Measurements from ENCODE around the gene ERG. TPM values are rescaled to one million over a fixed set of nuclear protein-coding genes. Genes with fewer than 3 reads are reported as not detected.

Gene ERG
- total and polyA plus RNA-seq, 2 of the 13 experiments (the other 11 are each of a cell fraction or from before 2014, with no cell fraction given), result not detected

DNA sequence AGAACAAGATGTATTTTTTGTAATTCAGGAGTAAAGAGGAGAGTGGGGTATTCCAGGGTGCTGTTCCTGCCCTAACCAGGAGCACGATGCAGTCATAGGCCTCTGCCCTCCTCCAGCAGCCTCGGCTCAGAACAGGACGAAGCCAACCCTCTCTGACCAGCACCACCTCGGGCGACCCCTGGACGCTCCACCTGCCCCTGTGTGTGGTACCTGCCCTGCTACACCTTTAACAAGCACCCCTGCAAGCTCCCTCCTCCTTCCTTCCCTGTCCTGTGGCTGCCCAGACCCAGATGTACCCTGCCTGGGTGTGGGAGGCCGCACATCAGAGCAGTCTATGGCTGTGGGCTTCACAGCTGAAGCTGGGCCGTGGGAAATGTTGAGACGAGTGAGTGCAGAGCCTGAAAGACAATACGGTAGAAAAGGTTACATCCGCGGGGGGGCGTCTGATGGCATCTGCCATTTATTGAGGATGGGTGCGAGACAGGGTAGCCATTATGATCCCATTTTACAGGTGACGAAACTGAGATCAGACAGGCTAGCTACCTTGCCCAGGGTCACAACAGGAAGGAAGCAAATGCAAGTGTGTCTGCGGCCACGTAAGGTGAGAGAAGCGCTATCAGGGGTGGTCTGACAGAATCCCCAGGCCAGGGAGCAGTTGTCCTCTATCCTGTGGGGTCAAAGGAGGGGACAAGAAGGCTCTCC lies 4.6 kb downstream of the ERG start:
- DNase-seq (ENCODE audit: low spot score) (no peak), FAIRE-seq (no peak), ATAC-seq (no peak)
- Histone ChIP-seq H4K20me1 (ENCODE audit: insufficient read depth, low read length) (no peaks in the 10 kb centered on the region), H3K4me2 (ENCODE audit: low read depth, low read length) (no peak overlapping the region), H3K9me3 (ENCODE audit: low read length) (no peaks in the 10 kb centered on the region), H3K27me3 (ENCODE audit: control insufficient read depth in 1 of 2, insufficient read depth in 2 of 2, low read length in 2 of 2) (peaks cover 1 to 9% of the 10 kb centered on the region in 2 experiments; a peak in 2 of 5 replicates), H3K9ac (ENCODE audit: insufficient read depth, low read depth, low read length) (no peak overlapping the region), H3K4me3 (replicated peaks in 1 of 3; ENCODE audit: insufficient read depth in 1 of 3, low read depth in 2 of 3, low read length in 3 of 3) (no peak overlapping the region), H3K4me1 (ENCODE audit: insufficient read depth, low read length) (0 out of 2 replicates have a peak, but pooled peaks cover 9% of the 10 kb centered on the region), H3K79me2 (ENCODE audit: insufficient read depth, low read length) (no peaks in the 10 kb centered on the region), H3K36me3 (replicated peaks in 1 of 2; ENCODE audit: control insufficient read depth in 1 of 2, insufficient read depth in 2 of 2, low read length in 2 of 2) (no peaks in the 10 kb centered on the region), H3K27ac (ENCODE audit: extremely low read length, insufficient read depth, low read length) (no peak overlapping the region), H2AFZ (ENCODE audit: low read length) (no peak overlapping the region)
- BruUV-seq (replicated peaks), result no TSS peak
- intact Hi-C loops (cut with micrococcal nuclease; ENCODE audit: unreplicated experiment), result no loop called here
- in situ Hi-C loops (cut with HindIII; ENCODE audit: extremely low pct_ligation_motif_present, low pct_unique_long_range_greater_than_20kb), result no loop called here
- ChIA-PET POLR2A (no interaction called here), CTCF (ENCODE audit: low intra/inter-chr PET ratio, low total read pairs) (no interaction called here)
- WGBS (ENCODE audit: low lambda C conversion rate), result 66% methylated on average over 13 of the region's 18 CpGs
- TF ChIP-seq ZNF629 (CRISPR knock-in tag; conservative IDR thresholded peaks at IDR 0.05), result peak; percentile 49; the same call in 1 of the 2 replicates
- no peak for TF ChIP-seq CBX2 (IDR thresholded peaks at IDR 0.05; ENCODE audit: low read depth, low read length)
- TF ChIP-seq CBX2 (CRISPR knock-in tag; IDR thresholded peaks at IDR 0.05; ENCODE audit: low read depth), result no peak

DNA sequence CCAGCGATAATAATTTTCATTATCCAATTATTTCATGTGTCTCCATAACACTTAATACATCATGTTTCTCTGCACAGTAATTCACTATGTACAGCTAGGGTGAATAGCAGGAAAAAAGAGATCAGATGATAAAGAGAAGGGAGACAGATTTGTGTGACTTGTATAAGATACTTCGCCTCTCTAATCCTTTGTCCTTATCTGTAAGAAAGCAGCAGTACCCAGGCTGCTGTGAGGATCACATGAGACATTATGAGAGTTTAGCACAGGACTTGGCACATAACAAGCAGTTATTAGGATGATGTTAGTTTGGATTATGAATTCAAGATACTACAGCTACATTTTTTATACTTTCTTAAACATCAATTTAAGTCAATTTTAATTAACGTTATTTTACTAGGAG lies 6.3 kb downstream of the ERG start:
- ChIA-PET CTCF (ENCODE audit: low intra/inter-chr PET ratio, low total read pairs) (no interaction called here), POLR2A (no interaction called here)
- no peak overlapping the region for H3K9ac ChIP-seq (ENCODE audit: insufficient read depth, low read depth, low read length)
- H3K4me1 ChIP-seq (ENCODE audit: insufficient read depth, low read length), result peaks cover 15% of the 10 kb centered on the region; the same call in 1 of the 2 replicates
- no peak overlapping the region for H2AFZ ChIP-seq (ENCODE audit: low read length)
- intact Hi-C loops (cut with micrococcal nuclease; ENCODE audit: unreplicated experiment), result no loop called here
- H3K79me2 ChIP-seq (ENCODE audit: insufficient read depth, low read length), result no peaks in the 10 kb centered on the region
- H3K4me2 ChIP-seq (ENCODE audit: low read depth, low read length), result no peak overlapping the region
- no TSS peak for BruUV-seq (replicated peaks)
- FAIRE-seq, result no peak
- no peak for ATAC-seq
- in situ Hi-C loops (cut with HindIII; ENCODE audit: extremely low pct_ligation_motif_present, low pct_unique_long_range_greater_than_20kb), result no loop called here
- H3K4me3 ChIP-seq (replicated peaks in 1 of 3; ENCODE audit: insufficient read depth in 1 of 3, low read depth in 2 of 3, low read length in 3 of 3), result no peak overlapping the region
- no peaks in the 10 kb centered on the region for H3K9me3 ChIP-seq (ENCODE audit: low read length)
- whole genome bisulfite sequencing (ENCODE audit: low lambda C conversion rate), result 45% methylated on average over 3 of the region's 3 CpGs
- H4K20me1 ChIP-seq (ENCODE audit: insufficient read depth, low read length), result no peaks in the 10 kb centered on the region
- H3K36me3 ChIP-seq (replicated peaks in 1 of 2; ENCODE audit: control insufficient read depth in 1 of 2, insufficient read depth in 2 of 2, low read length in 2 of 2), result no peaks in the 10 kb centered on the region
- H3K27ac ChIP-seq (ENCODE audit: extremely low read length, insufficient read depth, low read length), result no peak overlapping the region
- no peak for DNase-seq (ENCODE audit: low spot score)
- H3K27me3 ChIP-seq (ENCODE audit: control insufficient read depth in 1 of 2, insufficient read depth in 2 of 2, low read length in 2 of 2), result 0 out of 5 replicates have a peak, but pooled peaks cover 0 to 3% of the 10 kb centered on the region in 2 experiments
- TF ChIP-seq ZNF34 (CRISPR knock-in tag; IDR thresholded peaks at IDR 0.05; ENCODE audit: borderline replicate concordance) (no peak), KLF15 (CRISPR knock-in tag; IDR thresholded peaks at IDR 0.05; ENCODE audit: borderline replicate concordance) (no peak), SNAPC2 (CRISPR knock-in tag; IDR thresholded peaks at IDR 0.05) (no peak), NR2C2 (CRISPR knock-in tag; IDR thresholded peaks at IDR 0.05; ENCODE audit: borderline replicate concordance) (no peak), JUN (CRISPR knock-in tag; IDR thresholded peaks at IDR 0.05) (no peak), NCOA5 (CRISPR knock-in tag; IDR thresholded peaks at IDR 0.05) (no peak), PCBP2 (optimal IDR thresholded peaks at IDR 0.05; ENCODE audit: low read depth, low read length, poor library complexity, severe bottlenecking) (no peak), SMYD3 (CRISPR knock-in tag; IDR thresholded peaks at IDR 0.05) (no peak)
- TF ChIP-seq, protein P1, sequence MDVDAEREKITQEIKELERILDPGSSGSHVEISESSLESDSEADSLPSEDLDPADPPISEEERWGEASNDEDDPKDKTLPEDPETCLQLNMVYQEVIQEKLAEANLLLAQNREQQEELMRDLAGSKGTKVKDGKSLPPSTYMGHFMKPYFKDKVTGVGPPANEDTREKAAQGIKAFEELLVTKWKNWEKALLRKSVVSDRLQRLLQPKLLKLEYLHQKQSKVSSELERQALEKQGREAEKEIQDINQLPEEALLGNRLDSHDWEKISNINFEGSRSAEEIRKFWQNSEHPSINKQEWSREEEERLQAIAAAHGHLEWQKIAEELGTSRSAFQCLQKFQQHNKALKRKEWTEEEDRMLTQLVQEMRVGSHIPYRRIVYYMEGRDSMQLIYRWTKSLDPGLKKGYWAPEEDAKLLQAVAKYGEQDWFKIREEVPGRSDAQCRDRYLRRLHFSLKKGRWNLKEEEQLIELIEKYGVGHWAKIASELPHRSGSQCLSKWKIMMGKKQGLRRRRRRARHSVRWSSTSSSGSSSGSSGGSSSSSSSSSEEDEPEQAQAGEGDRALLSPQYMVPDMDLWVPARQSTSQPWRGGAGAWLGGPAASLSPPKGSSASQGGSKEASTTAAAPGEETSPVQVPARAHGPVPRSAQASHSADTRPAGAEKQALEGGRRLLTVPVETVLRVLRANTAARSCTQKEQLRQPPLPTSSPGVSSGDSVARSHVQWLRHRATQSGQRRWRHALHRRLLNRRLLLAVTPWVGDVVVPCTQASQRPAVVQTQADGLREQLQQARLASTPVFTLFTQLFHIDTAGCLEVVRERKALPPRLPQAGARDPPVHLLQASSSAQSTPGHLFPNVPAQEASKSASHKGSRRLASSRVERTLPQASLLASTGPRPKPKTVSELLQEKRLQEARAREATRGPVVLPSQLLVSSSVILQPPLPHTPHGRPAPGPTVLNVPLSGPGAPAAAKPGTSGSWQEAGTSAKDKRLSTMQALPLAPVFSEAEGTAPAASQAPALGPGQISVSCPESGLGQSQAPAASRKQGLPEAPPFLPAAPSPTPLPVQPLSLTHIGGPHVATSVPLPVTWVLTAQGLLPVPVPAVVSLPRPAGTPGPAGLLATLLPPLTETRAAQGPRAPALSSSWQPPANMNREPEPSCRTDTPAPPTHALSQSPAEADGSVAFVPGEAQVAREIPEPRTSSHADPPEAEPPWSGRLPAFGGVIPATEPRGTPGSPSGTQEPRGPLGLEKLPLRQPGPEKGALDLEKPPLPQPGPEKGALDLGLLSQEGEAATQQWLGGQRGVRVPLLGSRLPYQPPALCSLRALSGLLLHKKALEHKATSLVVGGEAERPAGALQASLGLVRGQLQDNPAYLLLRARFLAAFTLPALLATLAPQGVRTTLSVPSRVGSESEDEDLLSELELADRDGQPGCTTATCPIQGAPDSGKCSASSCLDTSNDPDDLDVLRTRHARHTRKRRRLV (CRISPR knock-in tag; IDR thresholded peaks at IDR 0.05), result no peak
- TF ChIP-seq, protein P2, sequence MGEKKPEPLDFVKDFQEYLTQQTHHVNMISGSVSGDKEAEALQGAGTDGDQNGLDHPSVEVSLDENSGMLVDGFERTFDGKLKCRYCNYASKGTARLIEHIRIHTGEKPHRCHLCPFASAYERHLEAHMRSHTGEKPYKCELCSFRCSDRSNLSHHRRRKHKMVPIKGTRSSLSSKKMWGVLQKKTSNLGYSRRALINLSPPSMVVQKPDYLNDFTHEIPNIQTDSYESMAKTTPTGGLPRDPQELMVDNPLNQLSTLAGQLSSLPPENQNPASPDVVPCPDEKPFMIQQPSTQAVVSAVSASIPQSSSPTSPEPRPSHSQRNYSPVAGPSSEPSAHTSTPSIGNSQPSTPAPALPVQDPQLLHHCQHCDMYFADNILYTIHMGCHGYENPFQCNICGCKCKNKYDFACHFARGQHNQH (CRISPR knock-in tag; IDR thresholded peaks at IDR 0.05), result no peak

All from HepG2 (cell line).